MM.1S (cell line): ENCODE data around the gene PARD6B.

Source experiments
- DNase-seq: peaks from one replicate; pipeline ENCODE4 v3.0.0-alpha.2; 2015
- H2AFZ ChIP-seq: fragments of 300-600 bp; sonication (generic); 2 replicates; pipeline ENCODE4 v1.6.0; 2016; ENCODE audit warnings: antibody characterized with exemption, low read length
- H3F3A ChIP-seq: fragments of 300-600 bp; sonication (generic); 2 replicates; pipeline ENCODE4 v1.6.1; 2016; ENCODE audit warnings: mild to moderate bottlenecking, antibody characterized with exemption, low read length, moderate library complexity, mixed read lengths; ENCODE audit not compliant: insufficient read depth
- H3K27ac ChIP-seq: fragments of 300-600 bp; sonication (generic); 2 replicates; pipeline ENCODE4 v1.5.1; 2016; ENCODE audit warnings: mild to moderate bottlenecking, low read length
- H3K27me3 ChIP-seq: fragments of 300-600 bp; sonication (generic); replicated peaks from 2 replicates; pipeline ENCODE4 v1.6.0; 2016; ENCODE audit warnings: low read length; ENCODE audit not compliant: insufficient read depth
- H3K36me3 ChIP-seq: fragments of 300-600 bp; sonication (generic); replicated peaks from 2 replicates; pipeline ENCODE4 v1.6.1; 2016; ENCODE audit warnings: mild to moderate bottlenecking, low read length, mixed read lengths; ENCODE audit not compliant: insufficient read depth
- H3K4me1 ChIP-seq: fragments of 300-600 bp; sonication (generic); 2 replicates; pipeline ENCODE4 v1.6.1; 2016; ENCODE audit warnings: low read length, mixed read lengths
- H3K4me2 ChIP-seq: fragments of 300-600 bp; sonication (generic); 2 replicates; pipeline ENCODE4 v1.6.0; 2016; ENCODE audit warnings: low read depth, low read length
- H3K4me3 ChIP-seq: fragments of 300-600 bp; sonication (generic); 2 replicates; pipeline ENCODE4 v1.5.1; 2016; ENCODE audit warnings: low read length, mixed read lengths
- H3K79me2 ChIP-seq: fragments of 300-600 bp; sonication (generic); 2 replicates; pipeline ENCODE4 v1.6.1; 2016; ENCODE audit warnings: mixed run types, low read length, mixed read lengths
- H3K9ac ChIP-seq: fragments of 300-600 bp; sonication (generic); 2 replicates; pipeline ENCODE4 v1.6.1; 2016; ENCODE audit warnings: low read length, mixed read lengths
- H3K9me2 ChIP-seq: fragments of 300-600 bp; sonication (generic); replicated peaks from 2 replicates; pipeline ENCODE4 v1.6.1; 2016; ENCODE audit warnings: mild to moderate bottlenecking, low read length, mixed read lengths; ENCODE audit not compliant: insufficient read depth
- H3K9me3 ChIP-seq: fragments of 300-600 bp; sonication (generic); replicated peaks from 2 replicates; pipeline ENCODE4 v1.6.1; 2016; ENCODE audit warnings: mild to moderate bottlenecking, low read length, mixed read lengths; ENCODE audit not compliant: insufficient read depth
- H4K20me1 ChIP-seq: fragments of 300-600 bp; sonication (generic); 2 replicates; pipeline ENCODE4 v1.6.1; 2016; ENCODE audit warnings: mild to moderate bottlenecking, low read length, moderate library complexity, mixed read lengths; ENCODE audit not compliant: insufficient read depth
- EZH2 ChIP-seq: fragments of 300-600 bp; sonication (generic); optimal IDR thresholded peaks from 2 replicates; pipeline ENCODE3; 2017; ENCODE audit warnings: low read depth, mild to moderate bottlenecking, antibody characterized with exemption, low read length, mixed read lengths
- EZH2phosphoT487 ChIP-seq: fragments of 300-600 bp; sonication (generic); IDR thresholded peaks from 2 replicates; pipeline ENCODE4 v1.6.1; 2018; ENCODE audit warnings: antibody characterized with exemption, low read length
- TF ChIP-seq, protein P1 (sequence below): fragments of 300-600 bp; sonication (generic); IDR thresholded peaks from 2 replicates; pipeline ENCODE4 v1.5.1; 2016; ENCODE audit warnings: antibody characterized with exemption, low read length, mixed read lengths

Gene PARD6B

DNA sequence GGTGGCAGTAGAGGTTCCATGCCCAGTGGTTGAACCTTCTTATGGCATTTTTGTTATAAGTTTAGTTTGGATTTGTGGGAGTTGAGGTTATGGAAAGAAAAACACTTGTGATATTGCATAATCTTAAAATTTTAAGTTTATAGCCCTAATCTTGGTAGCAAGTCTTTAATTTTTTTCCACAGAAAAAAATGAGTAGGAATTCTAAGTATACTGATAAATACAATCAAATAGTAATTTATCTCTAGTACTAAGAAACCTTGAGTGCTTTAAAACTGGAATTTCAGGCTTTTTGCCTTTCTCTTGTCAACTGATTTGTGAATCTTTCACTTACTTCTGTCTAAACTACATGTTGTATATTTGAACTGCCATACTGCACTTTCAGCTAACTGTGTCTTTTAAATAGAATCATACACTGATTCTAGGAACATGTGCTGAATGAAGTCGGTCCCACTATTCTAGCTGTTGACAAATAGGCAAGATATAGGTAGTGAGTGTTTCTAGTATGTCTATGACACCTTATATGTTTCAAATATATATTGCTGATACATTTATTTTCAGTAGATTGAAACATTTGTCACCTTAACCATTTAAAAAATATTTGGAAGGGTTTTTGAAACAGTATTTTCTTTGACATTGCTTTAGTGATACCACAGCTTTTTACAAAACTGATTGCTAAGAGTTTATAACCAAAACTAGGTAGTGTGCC lies 2.4 kb downstream of the PARD6B start:
- DNase-seq, result no peak
- Histone ChIP-seq H3K27me3 (no peaks in the 10 kb centered on the region), H3F3A (0 out of 2 replicates have a peak, but pooled peaks cover 3% of the 10 kb centered on the region), H3K36me3 (no peaks in the 10 kb centered on the region), H3K4me3 (no peak overlapping the region), H3K9me2 (no peaks in the 10 kb centered on the region), H3K27ac (no peak overlapping the region), H3K9me3 (no peaks in the 10 kb centered on the region), H2AFZ (no peak overlapping the region), H3K9ac (no peak overlapping the region), H4K20me1 (no peaks in the 10 kb centered on the region), H3K4me1 (peaks cover 8% of the 10 kb centered on the region; the same call in 1 of the 2 replicates), H3K4me2 (no peak overlapping the region), H3K79me2 (peaks cover 44% of the 10 kb centered on the region)
- TF ChIP-seq EZH2phosphoT487 (no peak), EZH2 (no peak)
- TF ChIP-seq, protein P1, sequence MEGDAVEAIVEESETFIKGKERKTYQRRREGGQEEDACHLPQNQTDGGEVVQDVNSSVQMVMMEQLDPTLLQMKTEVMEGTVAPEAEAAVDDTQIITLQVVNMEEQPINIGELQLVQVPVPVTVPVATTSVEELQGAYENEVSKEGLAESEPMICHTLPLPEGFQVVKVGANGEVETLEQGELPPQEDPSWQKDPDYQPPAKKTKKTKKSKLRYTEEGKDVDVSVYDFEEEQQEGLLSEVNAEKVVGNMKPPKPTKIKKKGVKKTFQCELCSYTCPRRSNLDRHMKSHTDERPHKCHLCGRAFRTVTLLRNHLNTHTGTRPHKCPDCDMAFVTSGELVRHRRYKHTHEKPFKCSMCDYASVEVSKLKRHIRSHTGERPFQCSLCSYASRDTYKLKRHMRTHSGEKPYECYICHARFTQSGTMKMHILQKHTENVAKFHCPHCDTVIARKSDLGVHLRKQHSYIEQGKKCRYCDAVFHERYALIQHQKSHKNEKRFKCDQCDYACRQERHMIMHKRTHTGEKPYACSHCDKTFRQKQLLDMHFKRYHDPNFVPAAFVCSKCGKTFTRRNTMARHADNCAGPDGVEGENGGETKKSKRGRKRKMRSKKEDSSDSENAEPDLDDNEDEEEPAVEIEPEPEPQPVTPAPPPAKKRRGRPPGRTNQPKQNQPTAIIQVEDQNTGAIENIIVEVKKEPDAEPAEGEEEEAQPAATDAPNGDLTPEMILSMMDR, result no peak

DNA sequence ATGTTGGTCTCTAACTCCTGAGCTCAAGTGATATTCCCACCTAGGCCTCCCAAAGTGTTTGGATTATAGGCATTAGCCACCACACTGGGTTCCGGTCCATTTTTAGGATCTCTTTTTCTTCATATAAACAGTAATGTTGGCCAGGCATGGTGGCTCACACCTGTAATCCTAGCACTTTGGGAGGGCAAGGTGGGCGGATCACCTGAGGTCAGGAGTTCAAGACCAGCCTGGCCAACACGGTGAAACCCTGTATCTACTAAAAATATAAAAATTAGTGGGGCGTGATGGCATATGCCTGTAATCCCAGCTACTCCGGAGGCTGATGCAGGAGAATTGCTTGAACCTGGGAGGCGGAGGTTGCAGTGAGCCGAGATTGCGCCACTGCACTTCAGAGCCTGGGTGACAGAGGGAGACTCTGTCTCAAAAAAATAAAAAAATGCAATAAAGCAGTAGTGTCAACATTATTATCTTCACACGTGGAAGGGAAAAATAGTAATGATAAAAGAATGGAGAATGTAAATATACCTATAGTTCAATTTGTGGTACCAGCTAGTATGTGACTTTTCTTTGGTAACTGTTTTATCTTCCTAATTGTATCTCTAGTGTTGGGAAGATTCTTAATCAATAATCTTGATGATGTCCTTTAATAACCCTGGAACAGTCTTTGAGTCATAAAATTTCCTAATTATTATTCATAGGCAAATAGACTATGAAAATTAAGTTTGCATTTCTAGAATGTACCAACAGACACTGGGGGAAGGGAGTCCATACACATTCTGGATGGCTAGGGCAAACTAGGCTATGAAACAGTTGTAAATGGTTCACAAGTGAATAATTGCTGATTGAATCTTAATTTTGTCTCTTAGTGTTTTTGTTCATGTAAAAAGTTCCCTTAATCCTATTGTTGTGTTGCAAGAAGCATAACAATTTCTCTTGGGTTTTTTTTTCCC lies 3.6 kb downstream of the PARD6B start:
- Histone ChIP-seq H3K79me2 (peaks cover 44% of the 10 kb centered on the region), H3K4me3 (no peak overlapping the region)

GRCh38 chr20:50735813-50736212 lies 4.4 kb downstream of the PARD6B start:
- H3K79me2 ChIP-seq, result peaks cover 44% of the 10 kb centered on the region
- H3K27ac ChIP-seq, result no peak overlapping the region
- H3K4me2 ChIP-seq, result no peak overlapping the region
- H3K27me3 ChIP-seq, result no peaks in the 10 kb centered on the region
- H3K36me3 ChIP-seq, result no peaks in the 10 kb centered on the region
- no peaks in the 10 kb centered on the region for H3K9me2 ChIP-seq
- no peaks in the 10 kb centered on the region for H3K9me3 ChIP-seq
- no peak for DNase-seq
- H3K4me3 ChIP-seq, result no peak overlapping the region
- H2AFZ ChIP-seq, result no peak overlapping the region
- TF ChIP-seq EZH2phosphoT487 (no peak), EZH2 (no peak)
- TF ChIP-seq, protein P1, result no peak
- H3K4me1 ChIP-seq, result peaks cover 8% of the 10 kb centered on the region; the same call in 1 of the 2 replicates
- no peak overlapping the region for H3K9ac ChIP-seq
- H3F3A ChIP-seq, result 0 out of 2 replicates have a peak, but pooled peaks cover 3% of the 10 kb centered on the region
- no peaks in the 10 kb centered on the region for H4K20me1 ChIP-seq

More for the DNA sequence above, 3.6 kb downstream of the PARD6B start:
- no peak overlapping the region for H3K27ac ChIP-seq
- no peaks in the 10 kb centered on the region for H3K9me3 ChIP-seq
- H3K27me3 ChIP-seq, result no peaks in the 10 kb centered on the region
- TF ChIP-seq EZH2phosphoT487, result no peak
- TF ChIP-seq, protein P1, result no peak
- no peak for TF ChIP-seq EZH2
- DNase-seq, result no peak
- H3K9me2 ChIP-seq, result no peaks in the 10 kb centered on the region
- no peak overlapping the region for H3K9ac ChIP-seq
- H3K4me2 ChIP-seq, result no peak overlapping the region
- no peaks in the 10 kb centered on the region for H4K20me1 ChIP-seq
- H2AFZ ChIP-seq, result no peak overlapping the region
- H3K36me3 ChIP-seq, result no peaks in the 10 kb centered on the region
- H3F3A ChIP-seq, result 0 out of 2 replicates have a peak, but pooled peaks cover 3% of the 10 kb centered on the region
- H3K4me1 ChIP-seq, result peaks cover 8% of the 10 kb centered on the region; the same call in 1 of the 2 replicates
